Measurements from ENCODE around the gene TLCD1. TPM values are rescaled to one million over a fixed set of nuclear protein-coding genes. Genes with fewer than 3 reads are reported as not detected.
A peak's percentile ranks its signal among the peaks of the same experiment; 100 is the strongest.

Gene TLCD1
- total and polyA plus RNA-seq, 2 experiments from 2014 or later: 26.5 to 47.0 TPM

DNA sequence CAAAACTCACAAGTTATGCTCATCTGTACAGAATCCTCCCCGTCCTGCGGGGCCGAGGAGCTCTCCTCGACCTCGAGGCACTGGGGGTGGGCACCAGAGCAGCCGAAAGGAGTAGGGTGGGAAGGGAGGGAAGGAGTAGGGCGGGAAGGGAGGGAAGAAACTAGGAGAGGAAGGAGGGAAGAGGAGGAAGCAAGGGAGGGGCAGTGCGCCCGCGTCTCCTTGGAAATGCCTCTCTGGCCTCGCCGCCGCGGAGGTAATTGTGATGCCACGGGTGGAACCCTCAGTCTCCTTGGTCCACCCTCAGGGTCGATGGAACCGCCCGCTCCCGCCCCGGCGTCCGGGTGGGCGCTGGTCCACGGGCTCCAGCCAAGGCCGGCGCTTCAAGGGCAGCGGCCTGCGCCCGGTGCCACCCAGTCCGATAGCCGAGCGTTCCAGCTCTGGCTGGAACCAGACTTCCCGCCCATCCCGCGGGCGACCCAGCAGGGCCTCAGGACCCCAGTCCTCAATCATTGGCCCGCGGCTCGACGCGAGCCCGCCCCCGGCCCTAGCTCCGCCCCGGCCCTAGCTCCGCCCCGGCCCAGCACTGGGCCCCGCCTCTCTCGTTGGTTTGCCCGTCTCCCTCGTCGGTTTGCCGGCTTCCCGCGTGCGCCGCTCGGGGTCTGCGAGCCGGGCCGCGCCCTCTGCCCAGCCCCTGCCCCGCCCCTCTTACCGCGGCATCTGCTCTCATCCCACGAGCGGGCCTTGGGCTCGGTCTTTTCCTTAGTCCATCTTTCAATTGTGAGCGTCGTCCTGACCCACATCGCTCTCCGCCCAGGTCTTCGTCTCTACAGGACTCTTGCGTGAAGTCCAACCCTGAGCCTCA lies 14.9 kb downstream of the TLCD1 start:
- Mint-ChIP-seq H3K27ac (peak overlapping the region; percentile 99), H3K4me3 (peak overlapping the region; percentile 97), H3K9me3 (no peaks in the 10 kb centered on the region; the same call in 2 of the 3 replicates), H3K27me3 (ENCODE audit: insufficient read depth, low read depth, poor library complexity) (peaks cover 27% of the 10 kb centered on the region), H3K4me1 (peaks cover 39% of the 10 kb centered on the region), H3K36me3 (ENCODE audit: low read depth) (peaks cover 51% of the 10 kb centered on the region)
- DNase-seq (ENCODE audit: low spot score) (peak; percentile 96), ATAC-seq (peak; percentile 84)
- Histone ChIP-seq H3K4me3 (peak overlapping the region; percentile 72), H4K20me1 (replicated peaks; ENCODE audit: insufficient read depth) (peaks cover 10% of the 10 kb centered on the region; the same call in 1 of the 2 replicates), H3F3A (replicated peaks; ENCODE audit: low read depth) (peaks cover 50% of the 10 kb centered on the region), H3K4me1 (ENCODE audit: insufficient read depth) (peaks cover 27% of the 10 kb centered on the region), H3K36me3 (ENCODE audit: insufficient read depth) (peaks cover 13% of the 10 kb centered on the region; the same call in 1 of the 2 replicates), H2AFZ (no peak overlapping the region), H3K4me2 (peak overlapping the region; percentile 91), H3K27ac (ENCODE audit: low read depth) (peak overlapping the region; percentile 100), H3K9me2 (ENCODE audit: insufficient read depth) (no peaks in the 10 kb centered on the region), H3K27me3 (ENCODE audit: insufficient read depth) (no peaks in the 10 kb centered on the region), H3K79me2 (replicated peaks; ENCODE audit: insufficient read depth) (peaks cover 28% of the 10 kb centered on the region)
- TF ChIP-seq CREB1 (CRISPR knock-in tag; IDR thresholded peaks at IDR 0.05; ENCODE audit: low read depth): peak; percentile 34; the same call in 1 of the 2 replicates
- no peak for TF ChIP-seq JUNB (IDR thresholded peaks at IDR 0.05; ENCODE audit: unreplicated experiment)
- no peak for TF ChIP-seq ZNF331 (CRISPR knock-in tag; IDR thresholded peaks at IDR 0.05; ENCODE audit: low read depth)
- TF ChIP-seq, protein P1, sequence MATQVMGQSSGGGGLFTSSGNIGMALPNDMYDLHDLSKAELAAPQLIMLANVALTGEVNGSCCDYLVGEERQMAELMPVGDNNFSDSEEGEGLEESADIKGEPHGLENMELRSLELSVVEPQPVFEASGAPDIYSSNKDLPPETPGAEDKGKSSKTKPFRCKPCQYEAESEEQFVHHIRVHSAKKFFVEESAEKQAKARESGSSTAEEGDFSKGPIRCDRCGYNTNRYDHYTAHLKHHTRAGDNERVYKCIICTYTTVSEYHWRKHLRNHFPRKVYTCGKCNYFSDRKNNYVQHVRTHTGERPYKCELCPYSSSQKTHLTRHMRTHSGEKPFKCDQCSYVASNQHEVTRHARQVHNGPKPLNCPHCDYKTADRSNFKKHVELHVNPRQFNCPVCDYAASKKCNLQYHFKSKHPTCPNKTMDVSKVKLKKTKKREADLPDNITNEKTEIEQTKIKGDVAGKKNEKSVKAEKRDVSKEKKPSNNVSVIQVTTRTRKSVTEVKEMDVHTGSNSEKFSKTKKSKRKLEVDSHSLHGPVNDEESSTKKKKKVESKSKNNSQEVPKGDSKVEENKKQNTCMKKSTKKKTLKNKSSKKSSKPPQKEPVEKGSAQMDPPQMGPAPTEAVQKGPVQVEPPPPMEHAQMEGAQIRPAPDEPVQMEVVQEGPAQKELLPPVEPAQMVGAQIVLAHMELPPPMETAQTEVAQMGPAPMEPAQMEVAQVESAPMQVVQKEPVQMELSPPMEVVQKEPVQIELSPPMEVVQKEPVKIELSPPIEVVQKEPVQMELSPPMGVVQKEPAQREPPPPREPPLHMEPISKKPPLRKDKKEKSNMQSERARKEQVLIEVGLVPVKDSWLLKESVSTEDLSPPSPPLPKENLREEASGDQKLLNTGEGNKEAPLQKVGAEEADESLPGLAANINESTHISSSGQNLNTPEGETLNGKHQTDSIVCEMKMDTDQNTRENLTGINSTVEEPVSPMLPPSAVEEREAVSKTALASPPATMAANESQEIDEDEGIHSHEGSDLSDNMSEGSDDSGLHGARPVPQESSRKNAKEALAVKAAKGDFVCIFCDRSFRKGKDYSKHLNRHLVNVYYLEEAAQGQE (IDR thresholded peaks at IDR 0.05; ENCODE audit: unreplicated experiment): no peak
- 0 out of 2 replicates have a peak, but pooled peaks have one; percentile 3 for TF ChIP-seq NANOG (IDR thresholded peaks at IDR 0.05; ENCODE audit: borderline replicate concordance)
- no peak for TF ChIP-seq ZNF114 (CRISPR knock-in tag; IDR thresholded peaks at IDR 0.05)
- TF ChIP-seq POLR2AphosphoS5 (IDR thresholded peaks at IDR 0.05; ENCODE audit: low read depth): peak; percentile 93
- TF ChIP-seq, protein P2, sequence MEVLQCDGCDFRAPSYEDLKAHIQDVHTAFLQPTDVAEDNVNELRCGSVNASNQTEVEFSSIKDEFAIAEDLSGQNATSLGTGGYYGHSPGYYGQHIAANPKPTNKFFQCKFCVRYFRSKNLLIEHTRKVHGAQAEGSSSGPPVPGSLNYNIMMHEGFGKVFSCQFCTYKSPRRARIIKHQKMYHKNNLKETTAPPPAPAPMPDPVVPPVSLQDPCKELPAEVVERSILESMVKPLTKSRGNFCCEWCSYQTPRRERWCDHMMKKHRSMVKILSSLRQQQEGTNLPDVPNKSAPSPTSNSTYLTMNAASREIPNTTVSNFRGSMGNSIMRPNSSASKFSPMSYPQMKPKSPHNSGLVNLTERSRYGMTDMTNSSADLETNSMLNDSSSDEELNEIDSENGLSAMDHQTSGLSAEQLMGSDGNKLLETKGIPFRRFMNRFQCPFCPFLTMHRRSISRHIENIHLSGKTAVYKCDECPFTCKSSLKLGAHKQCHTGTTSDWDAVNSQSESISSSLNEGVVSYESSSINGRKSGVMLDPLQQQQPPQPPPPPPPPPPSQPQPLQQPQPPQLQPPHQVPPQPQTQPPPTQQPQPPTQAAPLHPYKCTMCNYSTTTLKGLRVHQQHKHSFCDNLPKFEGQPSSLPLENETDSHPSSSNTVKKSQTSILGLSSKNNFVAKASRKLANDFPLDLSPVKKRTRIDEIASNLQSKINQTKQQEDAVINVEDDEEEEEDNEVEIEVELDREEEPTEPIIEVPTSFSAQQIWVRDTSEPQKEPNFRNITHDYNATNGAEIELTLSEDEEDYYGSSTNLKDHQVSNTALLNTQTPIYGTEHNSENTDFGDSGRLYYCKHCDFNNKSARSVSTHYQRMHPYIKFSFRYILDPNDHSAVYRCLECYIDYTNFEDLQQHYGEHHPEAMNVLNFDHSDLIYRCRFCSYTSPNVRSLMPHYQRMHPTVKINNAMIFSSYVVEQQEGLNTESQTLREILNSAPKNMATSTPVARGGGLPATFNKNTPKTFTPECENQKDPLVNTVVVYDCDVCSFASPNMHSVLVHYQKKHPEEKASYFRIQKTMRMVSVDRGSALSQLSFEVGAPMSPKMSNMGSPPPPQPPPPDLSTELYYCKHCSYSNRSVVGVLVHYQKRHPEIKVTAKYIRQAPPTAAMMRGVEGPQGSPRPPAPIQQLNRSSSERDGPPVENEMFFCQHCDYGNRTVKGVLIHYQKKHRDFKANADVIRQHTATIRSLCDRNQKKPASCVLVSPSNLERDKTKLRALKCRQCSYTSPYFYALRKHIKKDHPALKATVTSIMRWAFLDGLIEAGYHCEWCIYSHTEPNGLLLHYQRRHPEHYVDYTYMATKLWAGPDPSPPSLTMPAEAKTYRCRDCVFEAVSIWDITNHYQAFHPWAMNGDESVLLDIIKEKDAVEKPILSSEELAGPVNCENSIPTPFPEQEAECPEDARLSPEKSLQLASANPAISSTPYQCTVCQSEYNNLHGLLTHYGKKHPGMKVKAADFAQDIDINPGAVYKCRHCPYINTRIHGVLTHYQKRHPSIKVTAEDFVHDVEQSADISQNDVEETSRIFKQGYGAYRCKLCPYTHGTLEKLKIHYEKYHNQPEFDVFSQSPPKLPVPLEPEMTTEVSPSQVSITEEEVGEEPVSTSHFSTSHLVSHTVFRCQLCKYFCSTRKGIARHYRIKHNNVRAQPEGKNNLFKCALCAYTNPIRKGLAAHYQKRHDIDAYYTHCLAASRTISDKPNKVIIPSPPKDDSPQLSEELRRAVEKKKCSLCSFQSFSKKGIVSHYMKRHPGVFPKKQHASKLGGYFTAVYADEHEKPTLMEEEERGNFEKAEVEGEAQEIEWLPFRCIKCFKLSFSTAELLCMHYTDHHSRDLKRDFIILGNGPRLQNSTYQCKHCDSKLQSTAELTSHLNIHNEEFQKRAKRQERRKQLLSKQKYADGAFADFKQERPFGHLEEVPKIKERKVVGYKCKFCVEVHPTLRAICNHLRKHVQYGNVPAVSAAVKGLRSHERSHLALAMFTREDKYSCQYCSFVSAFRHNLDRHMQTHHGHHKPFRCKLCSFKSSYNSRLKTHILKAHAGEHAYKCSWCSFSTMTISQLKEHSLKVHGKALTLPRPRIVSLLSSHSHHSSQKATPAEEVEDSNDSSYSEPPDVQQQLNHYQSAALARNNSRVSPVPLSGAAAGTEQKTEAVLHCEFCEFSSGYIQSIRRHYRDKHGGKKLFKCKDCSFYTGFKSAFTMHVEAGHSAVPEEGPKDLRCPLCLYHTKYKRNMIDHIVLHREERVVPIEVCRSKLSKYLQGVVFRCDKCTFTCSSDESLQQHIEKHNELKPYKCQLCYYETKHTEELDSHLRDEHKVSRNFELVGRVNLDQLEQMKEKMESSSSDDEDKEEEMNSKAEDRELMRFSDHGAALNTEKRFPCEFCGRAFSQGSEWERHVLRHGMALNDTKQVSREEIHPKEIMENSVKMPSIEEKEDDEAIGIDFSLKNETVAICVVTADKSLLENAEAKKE (CRISPR knock-in tag; IDR thresholded peaks at IDR 0.05): no peak
- TF ChIP-seq EZH2phosphoT487 (IDR thresholded peaks at IDR 0.05; ENCODE audit: unreplicated experiment): no peak
- no peak for TF ChIP-seq STAT1 (IDR thresholded peaks at IDR 0.05; ENCODE audit: unreplicated experiment)

All from GM23338 (cell line).